ENCODE data around the gene POU6F2. TPM values are rescaled to one million over a fixed set of nuclear protein-coding genes. Genes with fewer than 3 reads are reported as not detected.

Gene POU6F2
- total and polyA plus RNA-seq, 2 experiments from 2014 or later, result 7.2 to 7.3 TPM

DNA sequence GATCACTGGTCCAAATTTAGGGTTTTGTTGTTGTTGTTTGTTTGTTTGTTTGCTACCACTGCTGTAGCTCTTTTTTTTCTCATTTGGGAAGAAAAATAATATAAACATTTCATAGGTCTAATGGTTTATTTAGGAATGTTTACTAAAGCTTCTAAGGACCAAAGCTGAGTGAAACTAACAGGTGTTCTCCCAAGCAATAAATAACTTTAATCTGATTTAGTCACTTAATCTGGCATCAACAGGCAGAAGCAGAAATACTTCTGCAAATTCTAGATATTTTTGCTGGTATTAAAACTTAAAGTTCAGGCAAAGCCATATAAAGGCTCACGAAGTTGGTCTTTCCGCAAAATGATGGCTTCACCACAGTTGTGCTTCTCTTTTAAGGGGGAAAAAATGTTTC is 444.0 kb downstream of the POU6F2 start (continued):
- TF ChIP-seq, protein P1, sequence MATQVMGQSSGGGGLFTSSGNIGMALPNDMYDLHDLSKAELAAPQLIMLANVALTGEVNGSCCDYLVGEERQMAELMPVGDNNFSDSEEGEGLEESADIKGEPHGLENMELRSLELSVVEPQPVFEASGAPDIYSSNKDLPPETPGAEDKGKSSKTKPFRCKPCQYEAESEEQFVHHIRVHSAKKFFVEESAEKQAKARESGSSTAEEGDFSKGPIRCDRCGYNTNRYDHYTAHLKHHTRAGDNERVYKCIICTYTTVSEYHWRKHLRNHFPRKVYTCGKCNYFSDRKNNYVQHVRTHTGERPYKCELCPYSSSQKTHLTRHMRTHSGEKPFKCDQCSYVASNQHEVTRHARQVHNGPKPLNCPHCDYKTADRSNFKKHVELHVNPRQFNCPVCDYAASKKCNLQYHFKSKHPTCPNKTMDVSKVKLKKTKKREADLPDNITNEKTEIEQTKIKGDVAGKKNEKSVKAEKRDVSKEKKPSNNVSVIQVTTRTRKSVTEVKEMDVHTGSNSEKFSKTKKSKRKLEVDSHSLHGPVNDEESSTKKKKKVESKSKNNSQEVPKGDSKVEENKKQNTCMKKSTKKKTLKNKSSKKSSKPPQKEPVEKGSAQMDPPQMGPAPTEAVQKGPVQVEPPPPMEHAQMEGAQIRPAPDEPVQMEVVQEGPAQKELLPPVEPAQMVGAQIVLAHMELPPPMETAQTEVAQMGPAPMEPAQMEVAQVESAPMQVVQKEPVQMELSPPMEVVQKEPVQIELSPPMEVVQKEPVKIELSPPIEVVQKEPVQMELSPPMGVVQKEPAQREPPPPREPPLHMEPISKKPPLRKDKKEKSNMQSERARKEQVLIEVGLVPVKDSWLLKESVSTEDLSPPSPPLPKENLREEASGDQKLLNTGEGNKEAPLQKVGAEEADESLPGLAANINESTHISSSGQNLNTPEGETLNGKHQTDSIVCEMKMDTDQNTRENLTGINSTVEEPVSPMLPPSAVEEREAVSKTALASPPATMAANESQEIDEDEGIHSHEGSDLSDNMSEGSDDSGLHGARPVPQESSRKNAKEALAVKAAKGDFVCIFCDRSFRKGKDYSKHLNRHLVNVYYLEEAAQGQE (IDR thresholded peaks at IDR 0.05; ENCODE audit: unreplicated experiment), result no peak
- TF ChIP-seq, protein P2, sequence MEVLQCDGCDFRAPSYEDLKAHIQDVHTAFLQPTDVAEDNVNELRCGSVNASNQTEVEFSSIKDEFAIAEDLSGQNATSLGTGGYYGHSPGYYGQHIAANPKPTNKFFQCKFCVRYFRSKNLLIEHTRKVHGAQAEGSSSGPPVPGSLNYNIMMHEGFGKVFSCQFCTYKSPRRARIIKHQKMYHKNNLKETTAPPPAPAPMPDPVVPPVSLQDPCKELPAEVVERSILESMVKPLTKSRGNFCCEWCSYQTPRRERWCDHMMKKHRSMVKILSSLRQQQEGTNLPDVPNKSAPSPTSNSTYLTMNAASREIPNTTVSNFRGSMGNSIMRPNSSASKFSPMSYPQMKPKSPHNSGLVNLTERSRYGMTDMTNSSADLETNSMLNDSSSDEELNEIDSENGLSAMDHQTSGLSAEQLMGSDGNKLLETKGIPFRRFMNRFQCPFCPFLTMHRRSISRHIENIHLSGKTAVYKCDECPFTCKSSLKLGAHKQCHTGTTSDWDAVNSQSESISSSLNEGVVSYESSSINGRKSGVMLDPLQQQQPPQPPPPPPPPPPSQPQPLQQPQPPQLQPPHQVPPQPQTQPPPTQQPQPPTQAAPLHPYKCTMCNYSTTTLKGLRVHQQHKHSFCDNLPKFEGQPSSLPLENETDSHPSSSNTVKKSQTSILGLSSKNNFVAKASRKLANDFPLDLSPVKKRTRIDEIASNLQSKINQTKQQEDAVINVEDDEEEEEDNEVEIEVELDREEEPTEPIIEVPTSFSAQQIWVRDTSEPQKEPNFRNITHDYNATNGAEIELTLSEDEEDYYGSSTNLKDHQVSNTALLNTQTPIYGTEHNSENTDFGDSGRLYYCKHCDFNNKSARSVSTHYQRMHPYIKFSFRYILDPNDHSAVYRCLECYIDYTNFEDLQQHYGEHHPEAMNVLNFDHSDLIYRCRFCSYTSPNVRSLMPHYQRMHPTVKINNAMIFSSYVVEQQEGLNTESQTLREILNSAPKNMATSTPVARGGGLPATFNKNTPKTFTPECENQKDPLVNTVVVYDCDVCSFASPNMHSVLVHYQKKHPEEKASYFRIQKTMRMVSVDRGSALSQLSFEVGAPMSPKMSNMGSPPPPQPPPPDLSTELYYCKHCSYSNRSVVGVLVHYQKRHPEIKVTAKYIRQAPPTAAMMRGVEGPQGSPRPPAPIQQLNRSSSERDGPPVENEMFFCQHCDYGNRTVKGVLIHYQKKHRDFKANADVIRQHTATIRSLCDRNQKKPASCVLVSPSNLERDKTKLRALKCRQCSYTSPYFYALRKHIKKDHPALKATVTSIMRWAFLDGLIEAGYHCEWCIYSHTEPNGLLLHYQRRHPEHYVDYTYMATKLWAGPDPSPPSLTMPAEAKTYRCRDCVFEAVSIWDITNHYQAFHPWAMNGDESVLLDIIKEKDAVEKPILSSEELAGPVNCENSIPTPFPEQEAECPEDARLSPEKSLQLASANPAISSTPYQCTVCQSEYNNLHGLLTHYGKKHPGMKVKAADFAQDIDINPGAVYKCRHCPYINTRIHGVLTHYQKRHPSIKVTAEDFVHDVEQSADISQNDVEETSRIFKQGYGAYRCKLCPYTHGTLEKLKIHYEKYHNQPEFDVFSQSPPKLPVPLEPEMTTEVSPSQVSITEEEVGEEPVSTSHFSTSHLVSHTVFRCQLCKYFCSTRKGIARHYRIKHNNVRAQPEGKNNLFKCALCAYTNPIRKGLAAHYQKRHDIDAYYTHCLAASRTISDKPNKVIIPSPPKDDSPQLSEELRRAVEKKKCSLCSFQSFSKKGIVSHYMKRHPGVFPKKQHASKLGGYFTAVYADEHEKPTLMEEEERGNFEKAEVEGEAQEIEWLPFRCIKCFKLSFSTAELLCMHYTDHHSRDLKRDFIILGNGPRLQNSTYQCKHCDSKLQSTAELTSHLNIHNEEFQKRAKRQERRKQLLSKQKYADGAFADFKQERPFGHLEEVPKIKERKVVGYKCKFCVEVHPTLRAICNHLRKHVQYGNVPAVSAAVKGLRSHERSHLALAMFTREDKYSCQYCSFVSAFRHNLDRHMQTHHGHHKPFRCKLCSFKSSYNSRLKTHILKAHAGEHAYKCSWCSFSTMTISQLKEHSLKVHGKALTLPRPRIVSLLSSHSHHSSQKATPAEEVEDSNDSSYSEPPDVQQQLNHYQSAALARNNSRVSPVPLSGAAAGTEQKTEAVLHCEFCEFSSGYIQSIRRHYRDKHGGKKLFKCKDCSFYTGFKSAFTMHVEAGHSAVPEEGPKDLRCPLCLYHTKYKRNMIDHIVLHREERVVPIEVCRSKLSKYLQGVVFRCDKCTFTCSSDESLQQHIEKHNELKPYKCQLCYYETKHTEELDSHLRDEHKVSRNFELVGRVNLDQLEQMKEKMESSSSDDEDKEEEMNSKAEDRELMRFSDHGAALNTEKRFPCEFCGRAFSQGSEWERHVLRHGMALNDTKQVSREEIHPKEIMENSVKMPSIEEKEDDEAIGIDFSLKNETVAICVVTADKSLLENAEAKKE (CRISPR knock-in tag; IDR thresholded peaks at IDR 0.05), result no peak
- no peak for TF ChIP-seq STAT1 (IDR thresholded peaks at IDR 0.05; ENCODE audit: unreplicated experiment)
- no peak for TF ChIP-seq POLR2AphosphoS5 (IDR thresholded peaks at IDR 0.05; ENCODE audit: low read depth)

DNA sequence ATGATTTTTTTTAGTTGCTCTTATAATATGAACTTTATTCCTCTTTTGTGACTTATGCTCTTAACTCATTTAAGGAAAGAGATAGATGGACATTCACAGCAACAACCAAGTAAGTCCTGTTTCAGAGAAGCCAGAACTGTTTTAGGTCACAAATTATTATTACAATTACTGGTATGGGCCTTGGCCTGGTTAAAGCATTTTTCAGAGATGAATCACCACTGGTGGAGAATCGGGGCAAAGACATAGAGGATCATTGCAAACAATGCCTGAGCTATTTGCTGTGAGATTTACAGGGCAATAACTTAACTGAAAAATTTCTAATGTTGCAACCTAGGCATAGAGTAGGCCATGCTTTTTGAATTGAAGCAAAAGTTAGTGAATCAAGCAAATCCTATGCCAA is 450.5 kb downstream of the POU6F2 start:
- Histone ChIP-seq H2AFZ (no peak overlapping the region), H3K27ac (ENCODE audit: low read depth) (no peak overlapping the region), H3K4me1 (ENCODE audit: insufficient read depth) (peaks cover 12% of the 10 kb centered on the region; the same call in 1 of the 2 replicates), H3K27me3 (ENCODE audit: insufficient read depth) (no peaks in the 10 kb centered on the region), H3K4me3 (no peak overlapping the region), H3K79me2 (replicated peaks; ENCODE audit: insufficient read depth) (no peaks in the 10 kb centered on the region), H3F3A (replicated peaks; ENCODE audit: low read depth) (no peaks in the 10 kb centered on the region), H3K9me2 (ENCODE audit: insufficient read depth) (0 out of 2 replicates have a peak, but pooled peaks cover 5% of the 10 kb centered on the region), H4K20me1 (replicated peaks; ENCODE audit: insufficient read depth) (no peaks in the 10 kb centered on the region), H3K36me3 (ENCODE audit: insufficient read depth) (no peaks in the 10 kb centered on the region), H3K4me2 (no peak overlapping the region)
- Mint-ChIP-seq H3K4me1 (peaks cover 16% of the 10 kb centered on the region), H3K27ac (no peak overlapping the region), H3K36me3 (ENCODE audit: low read depth) (no peaks in the 10 kb centered on the region), H3K4me3 (no peak overlapping the region), H3K9me3 (no peaks in the 10 kb centered on the region), H3K27me3 (ENCODE audit: insufficient read depth, low read depth, poor library complexity) (peaks cover 1% of the 10 kb centered on the region)
- no peak for ATAC-seq
- no peak for DNase-seq (ENCODE audit: low spot score)
- TF ChIP-seq, protein P2 (CRISPR knock-in tag; IDR thresholded peaks at IDR 0.05), result no peak

Data from GM23338 (cell line).